Mucosa of rectum (tissue), 2 donors: ENCODE measurements around the gene TMCC2.

ENCODE experiments used
- H3K27ac ChIP-seq, 2 donors: one replicate each; pipeline ENCODE4 v1.7.0; 2013; ENCODE audit warnings: inconsistent platforms in 2 of 2, low read depth in 2 of 2, low read length in 2 of 2
- H3K27me3 ChIP-seq, 2 donors: one replicate each; pipeline ENCODE4 v1.7.0; 2013; ENCODE audit warnings: low read length in 2 of 2; ENCODE audit not compliant: control insufficient read depth in 2 of 2, insufficient read depth in 2 of 2
- H3K36me3 ChIP-seq, 2 donors: one replicate each; pipeline ENCODE4 v1.7.0; 2013; ENCODE audit warnings: low read length in 2 of 2; ENCODE audit not compliant: control insufficient read depth in 2 of 2, insufficient read depth in 2 of 2
- H3K4me1 ChIP-seq, 2 donors: one replicate each; pipeline ENCODE4 v1.7.0; 2013; ENCODE audit warnings: low read length in 2 of 2, mild to moderate bottlenecking in 1 of 2; ENCODE audit not compliant: control insufficient read depth in 2 of 2, insufficient read depth in 2 of 2
- H3K4me3 ChIP-seq, 2 donors: one replicate each; pipeline ENCODE4 v1.7.0; 2013; ENCODE audit warnings: low read length in 2 of 2
- H3K9ac ChIP-seq, 2 donors: one replicate each; pipeline ENCODE4 v1.7.0; 2013; ENCODE audit warnings: low read length in 2 of 2, low read depth in 1 of 2, mild to moderate bottlenecking in 1 of 2
- H3K9me3 ChIP-seq, 2 donors: one replicate each; pipeline ENCODE4 v1.7.0; 2013; ENCODE audit warnings: low read length in 2 of 2; ENCODE audit not compliant: control insufficient read depth in 2 of 2
- donor health status: healthy.
- donor health status: Normal muscosa, but diverticular disease.

Gene TMCC2

DNA sequence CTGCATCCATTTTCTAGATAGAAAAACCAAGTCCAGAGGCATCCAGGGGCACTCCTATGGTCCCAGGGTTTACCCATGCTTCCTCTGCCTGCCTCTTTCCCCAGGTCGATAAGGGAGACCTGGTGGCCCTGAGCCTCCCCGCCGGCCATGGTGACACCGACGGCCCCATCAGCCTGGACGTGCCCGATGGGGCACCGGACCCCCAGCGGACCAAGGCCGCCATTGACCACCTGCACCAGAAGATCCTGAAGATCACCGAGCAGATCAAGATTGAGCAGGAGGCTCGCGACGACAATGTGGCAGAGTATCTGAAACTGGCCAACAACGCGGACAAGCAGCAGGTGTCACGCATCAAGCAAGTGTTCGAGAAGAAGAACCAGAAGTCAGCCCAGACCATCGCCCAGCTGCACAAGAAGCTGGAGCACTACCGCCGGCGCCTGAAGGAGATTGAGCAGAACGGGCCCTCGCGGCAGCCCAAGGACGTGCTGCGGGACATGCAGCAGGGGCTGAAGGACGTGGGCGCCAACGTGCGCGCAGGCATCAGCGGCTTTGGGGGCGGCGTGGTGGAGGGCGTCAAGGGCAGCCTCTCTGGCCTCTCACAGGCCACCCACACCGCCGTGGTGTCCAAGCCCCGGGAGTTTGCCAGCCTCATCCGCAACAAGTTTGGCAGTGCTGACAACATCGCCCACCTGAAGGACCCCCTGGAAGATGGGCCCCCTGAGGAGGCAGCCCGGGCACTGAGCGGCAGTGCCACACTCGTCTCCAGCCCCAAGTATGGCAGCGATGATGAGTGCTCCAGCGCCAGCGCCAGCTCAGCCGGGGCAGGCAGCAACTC lies 41.3 kb downstream of the TMCC2 start:
- Histone ChIP-seq H3K27me3 (no peaks in the 10 kb centered on the region), H3K4me3 (no peak overlapping the region), H3K36me3 (peaks cover 0 to 2% of the 10 kb centered on the region in 2 donors), H3K9me3 (no peaks in the 10 kb centered on the region), H3K9ac (no peak overlapping the region), H3K27ac (no peak overlapping the region), H3K4me1 (peaks cover 11 to 20% of the 10 kb centered on the region in 2 donors)

DNA sequence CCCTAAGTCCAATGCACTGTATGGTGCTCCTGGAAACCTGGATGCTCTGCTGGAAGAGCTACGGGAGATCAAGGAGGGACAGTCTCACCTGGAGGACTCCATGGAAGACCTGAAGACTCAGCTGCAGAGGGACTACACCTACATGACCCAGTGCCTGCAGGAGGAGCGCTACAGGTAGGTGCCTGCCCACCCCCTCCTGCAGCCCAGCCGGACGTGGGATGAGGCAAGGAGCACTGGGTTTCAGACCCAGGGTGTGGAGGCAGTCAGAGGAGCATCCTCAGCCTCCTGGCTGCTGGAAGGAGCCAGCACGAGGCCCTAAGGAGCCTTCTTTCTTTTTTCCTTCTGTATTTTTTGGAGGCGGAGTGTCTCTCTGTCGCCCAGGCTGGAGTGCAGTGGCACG lies 42.0 kb downstream of the TMCC2 start:
- Histone ChIP-seq H3K9me3 (no peaks in the 10 kb centered on the region), H3K36me3 (peaks cover 0 to 2% of the 10 kb centered on the region in 2 donors), H3K27ac (no peak overlapping the region), H3K27me3 (no peaks in the 10 kb centered on the region), H3K4me1 (peaks cover 15 to 24% of the 10 kb centered on the region in 2 donors), H3K4me3 (no peak overlapping the region), H3K9ac (no peak overlapping the region)

DNA sequence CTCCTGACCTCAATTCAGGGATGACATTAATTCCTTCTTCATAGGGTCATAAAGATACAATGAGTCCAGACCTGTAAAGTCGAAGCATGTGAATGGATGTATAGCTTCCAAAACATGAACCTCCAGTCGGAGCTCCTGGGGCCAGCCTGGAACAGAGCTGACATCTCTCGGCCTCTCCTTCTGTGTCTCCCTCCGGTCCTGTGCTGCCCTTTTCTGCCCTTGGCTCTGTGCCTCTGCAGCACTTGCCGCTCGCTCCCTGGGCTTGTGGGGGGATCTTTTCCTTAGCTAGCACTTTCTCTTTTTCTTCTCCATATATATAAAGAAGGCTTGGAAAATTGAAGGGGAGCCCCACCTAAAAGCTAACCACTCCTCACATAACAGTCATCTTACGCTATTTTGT lies 42.5 kb downstream of the TMCC2 start:
- Histone ChIP-seq H3K9ac (no peak overlapping the region), H3K27ac (no peak overlapping the region)

DNA sequence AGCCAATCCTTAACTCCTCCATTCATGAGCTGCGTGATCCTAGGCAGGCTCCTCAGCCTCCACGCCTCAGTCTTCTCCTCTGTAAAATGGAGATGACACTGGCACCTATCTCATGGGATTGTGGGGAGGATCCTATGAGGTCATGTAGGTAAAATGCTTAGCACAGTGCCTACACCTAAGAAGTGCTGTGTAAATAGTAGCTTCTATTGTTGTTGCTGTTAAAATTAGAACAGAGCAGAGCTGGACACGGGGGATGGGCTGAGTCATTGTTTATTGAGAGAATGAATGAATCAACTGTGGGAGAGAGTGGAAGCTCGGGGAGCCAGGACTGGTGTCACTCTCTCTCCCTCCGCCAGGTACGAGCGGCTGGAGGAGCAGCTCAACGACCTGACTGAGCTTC lies 43.0 kb downstream of the TMCC2 start:
- Histone ChIP-seq H3K9me3 (no peaks in the 10 kb centered on the region), H3K9ac (no peak overlapping the region), H3K27ac (no peak overlapping the region)

More for the DNA sequence above, 42.5 kb downstream of the TMCC2 start:
- Histone ChIP-seq H3K36me3 (peaks cover 0 to 2% of the 10 kb centered on the region in 2 donors), H3K4me1 (peaks cover 19 to 25% of the 10 kb centered on the region in 2 donors), H3K9me3 (no peaks in the 10 kb centered on the region), H3K4me3 (no peak overlapping the region), H3K27me3 (no peaks in the 10 kb centered on the region)

DNA sequence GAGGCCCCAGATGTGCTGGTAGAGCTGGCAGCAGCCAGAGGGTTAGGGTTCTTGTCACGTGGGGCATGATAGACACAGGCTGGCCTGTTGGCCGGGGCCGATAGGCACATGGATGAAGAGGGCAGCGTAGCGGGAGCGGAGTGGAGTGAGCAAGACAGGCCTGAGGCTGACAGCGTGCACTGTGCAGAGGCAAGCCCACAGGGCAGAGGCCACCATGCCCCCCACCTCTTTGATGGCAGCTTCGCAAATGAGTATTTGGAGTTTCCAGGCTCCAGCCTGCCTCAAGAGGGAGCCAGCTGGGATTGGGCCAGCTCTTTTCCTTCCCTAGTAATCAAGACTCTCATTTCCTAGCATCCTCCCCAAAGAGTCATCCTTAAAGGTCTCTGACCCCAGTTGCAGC lies 43.5 kb downstream of the TMCC2 start:
- Histone ChIP-seq H3K27ac (no peak overlapping the region), H3K27me3 (no peaks in the 10 kb centered on the region), H3K9ac (no peak overlapping the region), H3K4me3 (no peak overlapping the region), H3K4me1 (peaks cover 26 to 31% of the 10 kb centered on the region in 2 donors), H3K36me3 (peaks cover 0 to 2% of the 10 kb centered on the region in 2 donors), H3K9me3 (no peaks in the 10 kb centered on the region)

More for the DNA sequence above, 43.0 kb downstream of the TMCC2 start:
- peaks cover 24 to 30% of the 10 kb centered on the region in 2 donors for H3K4me1 ChIP-seq
- H3K27me3 ChIP-seq = no peaks in the 10 kb centered on the region
- H3K36me3 ChIP-seq = peaks cover 0 to 2% of the 10 kb centered on the region in 2 donors
- H3K4me3 ChIP-seq = no peak overlapping the region

DNA sequence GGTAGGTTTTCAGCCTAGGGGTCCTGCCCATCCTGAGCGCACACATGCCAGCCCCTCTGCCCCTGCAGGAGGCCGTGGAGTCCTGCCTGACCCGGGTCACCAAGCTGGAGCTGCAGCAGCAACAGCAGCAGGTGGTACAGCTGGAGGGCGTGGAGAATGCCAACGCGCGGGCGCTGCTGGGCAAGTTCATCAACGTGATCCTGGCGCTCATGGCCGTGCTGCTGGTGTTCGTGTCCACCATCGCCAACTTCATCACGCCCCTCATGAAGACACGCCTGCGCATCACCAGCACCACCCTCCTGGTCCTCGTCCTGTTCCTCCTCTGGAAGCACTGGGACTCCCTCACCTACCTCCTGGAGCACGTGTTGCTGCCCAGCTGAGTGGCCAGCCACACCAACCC lies 44.0 kb downstream of the TMCC2 start:
- Histone ChIP-seq H3K27ac (no peak overlapping the region), H3K27me3 (no peaks in the 10 kb centered on the region), H3K4me1 (peaks cover 26 to 28% of the 10 kb centered on the region in 2 donors), H3K36me3 (peaks cover 0 to 2% of the 10 kb centered on the region in 2 donors), H3K4me3 (no peak overlapping the region), H3K9me3 (no peaks in the 10 kb centered on the region), H3K9ac (no peak overlapping the region)

DNA sequence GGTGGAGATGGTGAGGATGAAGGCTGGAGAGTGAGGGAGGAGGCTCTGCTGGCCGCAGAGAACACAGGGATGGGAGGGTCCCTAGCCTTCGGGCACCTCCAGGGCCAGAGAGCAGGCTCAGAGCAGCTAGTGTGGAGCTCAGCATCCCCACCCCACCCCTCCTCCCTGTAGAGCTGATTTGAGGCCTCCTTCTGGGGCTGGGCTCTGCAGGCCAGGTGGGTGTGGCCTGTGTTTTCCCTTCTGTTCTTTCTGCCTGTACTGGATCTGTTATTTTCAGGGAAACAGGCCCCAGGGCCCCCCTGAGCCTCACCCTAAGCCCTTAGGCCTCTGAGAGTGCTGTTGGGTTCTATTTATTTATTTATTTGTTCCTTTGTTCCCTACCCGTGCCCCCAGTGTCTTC lies 44.8 kb downstream of the TMCC2 start:
- no peak overlapping the region for H3K27ac ChIP-seq
- H3K9ac ChIP-seq = no peak overlapping the region
- H3K36me3 ChIP-seq = peaks cover 0 to 2% of the 10 kb centered on the region in 2 donors
- H3K4me3 ChIP-seq = no peak overlapping the region
- no peaks in the 10 kb centered on the region for H3K9me3 ChIP-seq
- no peaks in the 10 kb centered on the region for H3K27me3 ChIP-seq
- peaks cover 22 to 25% of the 10 kb centered on the region in 2 donors for H3K4me1 ChIP-seq

DNA sequence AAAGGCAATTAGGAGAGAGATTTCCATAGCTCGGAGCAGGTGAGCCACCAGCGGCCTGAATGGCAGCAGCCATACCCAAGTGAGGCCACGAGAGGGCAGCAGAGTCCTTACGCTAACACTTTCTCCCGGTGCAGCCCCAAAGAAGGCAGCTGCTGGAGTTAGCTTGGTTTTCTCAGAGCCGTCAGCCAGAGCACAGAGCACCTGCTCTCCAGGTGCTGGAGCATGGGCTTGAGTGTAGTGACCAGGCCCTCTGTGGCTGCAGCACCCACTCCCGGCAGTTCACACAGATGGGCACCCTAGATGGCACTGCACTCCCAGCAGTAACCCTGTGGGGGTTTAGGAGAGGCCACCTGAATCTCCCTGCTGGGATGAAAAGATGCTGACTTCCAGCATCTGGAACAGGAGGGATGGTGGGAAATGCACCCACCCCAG lies 45.8 kb downstream of the TMCC2 start:
- H3K36me3 ChIP-seq = peaks cover 0 to 2% of the 10 kb centered on the region in 2 donors
- no peak overlapping the region for H3K9ac ChIP-seq
- peak overlapping the region; percentile 23 to 46 for H3K27ac ChIP-seq
- H3K4me3 ChIP-seq = no peak overlapping the region
- no peaks in the 10 kb centered on the region for H3K27me3 ChIP-seq
- peaks cover 21 to 23% of the 10 kb centered on the region in 2 donors for H3K4me1 ChIP-seq
- no peaks in the 10 kb centered on the region for H3K9me3 ChIP-seq

DNA sequence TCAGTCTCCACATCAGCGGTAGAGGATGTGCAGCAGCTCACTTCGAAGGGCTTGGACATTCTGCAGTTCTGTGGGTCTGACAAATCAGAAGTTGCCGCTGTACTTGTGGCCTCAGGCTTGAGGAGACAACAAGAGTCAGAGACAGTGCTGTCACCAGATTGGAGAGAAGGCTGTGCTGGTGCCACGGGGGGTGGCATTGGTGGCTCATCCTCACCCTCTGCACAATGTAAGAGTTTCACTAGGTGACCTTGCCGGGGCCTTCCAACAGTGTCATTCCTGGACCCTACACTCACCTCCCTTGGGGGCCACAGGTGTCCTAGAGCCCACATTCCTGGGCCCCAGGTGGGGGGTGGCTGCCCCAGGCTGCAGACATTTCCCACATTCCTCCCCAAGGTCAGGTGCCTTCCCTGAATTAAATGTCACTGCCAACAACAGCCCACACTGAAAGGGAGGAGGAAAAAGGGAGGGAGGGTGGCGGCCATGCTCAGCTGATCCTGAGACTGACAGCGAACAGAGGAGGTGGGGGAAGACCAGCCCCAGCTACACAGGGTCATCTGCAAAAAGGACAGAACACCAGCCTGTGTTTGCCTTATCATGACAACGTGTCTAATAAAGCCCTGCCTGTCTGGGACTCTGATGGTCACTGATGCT lies 46.4 kb downstream of the TMCC2 start:
- no peak overlapping the region for H3K4me3 ChIP-seq
- no peaks in the 10 kb centered on the region for H3K27me3 ChIP-seq
- peak overlapping the region; percentile 23 to 46 for H3K27ac ChIP-seq
- H3K4me1 ChIP-seq = peaks cover 21 to 23% of the 10 kb centered on the region in 2 donors
- H3K9me3 ChIP-seq = no peaks in the 10 kb centered on the region
- H3K36me3 ChIP-seq = peaks cover 0 to 2% of the 10 kb centered on the region in 2 donors
- peak overlapping the region in 1 of 2 donors; percentile 44 for H3K9ac ChIP-seq

DNA sequence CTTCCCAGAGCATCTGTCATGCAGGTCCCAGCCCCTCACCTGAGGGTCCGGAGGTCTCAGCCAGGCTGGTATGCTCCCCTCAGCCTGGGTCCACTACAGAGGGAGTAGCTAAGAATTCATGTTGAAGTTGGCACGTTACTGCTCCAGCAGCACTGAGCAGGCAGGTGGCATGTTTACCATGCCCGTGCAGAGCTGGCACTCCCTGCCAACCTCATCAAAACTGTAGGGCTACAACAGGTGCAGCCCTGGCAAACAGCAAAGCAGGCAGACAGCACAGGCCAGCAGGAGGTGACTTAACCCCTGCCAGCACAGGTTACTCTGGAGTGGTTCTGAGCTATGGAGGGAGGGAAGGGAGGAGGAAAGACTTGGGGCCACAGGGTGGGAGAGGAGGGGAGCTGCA lies 47.4 kb downstream of the TMCC2 start:
- peaks cover 26 to 30% of the 10 kb centered on the region in 2 donors for H3K4me1 ChIP-seq
- H3K4me3 ChIP-seq = no peak overlapping the region
- no peaks in the 10 kb centered on the region for H3K27me3 ChIP-seq
- H3K27ac ChIP-seq = peak overlapping the region; percentile 69 to 71
- peaks cover 0 to 2% of the 10 kb centered on the region in 2 donors for H3K36me3 ChIP-seq
- peak overlapping the region in 1 of 2 donors; percentile 9 for H3K9ac ChIP-seq
- H3K9me3 ChIP-seq = no peaks in the 10 kb centered on the region
